HG03378 (cell line): Measurements from ENCODE around the gene RAB33A.

Experiments used
- ATAC-seq: cut with Tn5 transposase; IDR thresholded peaks from one replicate; pipeline ENCODE4 v1.9.1; 2021; ENCODE audit warnings: mild to moderate bottlenecking, moderate library complexity; ENCODE audit not compliant: unreplicated experiment

The RAB33A gene

GRCh38 chrX:130172127-130172845, 524 bp downstream of the RAB33A start:
- no peak for ATAC-seq

DNA sequence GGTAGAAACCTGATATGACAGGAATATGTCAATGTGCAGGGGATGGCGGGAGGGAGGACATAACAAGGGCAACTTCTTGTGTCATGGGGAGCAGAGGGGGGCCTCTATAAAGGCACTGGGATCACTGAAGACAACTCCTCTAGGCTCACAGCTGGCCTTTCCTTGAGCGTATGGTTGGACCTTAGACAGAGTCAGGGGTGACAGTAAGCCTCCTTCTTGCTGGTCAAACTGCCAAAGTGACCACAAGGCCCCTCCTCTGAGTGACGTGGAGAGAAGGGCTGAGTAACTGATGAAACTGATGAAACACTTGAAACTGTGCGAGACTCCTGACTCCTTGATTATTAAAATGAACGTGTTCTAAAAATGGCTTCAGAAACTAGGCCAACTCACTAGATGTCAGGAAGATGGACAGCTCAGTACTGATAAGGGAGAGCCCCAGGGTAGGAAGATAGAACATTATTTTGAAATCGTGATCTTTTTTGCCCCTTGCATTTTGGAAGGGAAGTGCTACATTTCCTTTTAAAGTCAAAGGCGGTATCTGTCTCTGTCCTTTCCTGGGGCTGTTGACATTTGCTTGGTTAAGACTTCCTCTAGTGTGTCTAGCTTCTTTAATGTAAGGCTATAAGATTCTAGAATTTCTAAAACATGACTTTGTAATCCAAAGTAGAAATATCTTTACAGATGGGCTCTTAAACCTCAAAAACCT, 1.6 kb downstream of the RAB33A start:
- peak; percentile 34 for ATAC-seq

DNA sequence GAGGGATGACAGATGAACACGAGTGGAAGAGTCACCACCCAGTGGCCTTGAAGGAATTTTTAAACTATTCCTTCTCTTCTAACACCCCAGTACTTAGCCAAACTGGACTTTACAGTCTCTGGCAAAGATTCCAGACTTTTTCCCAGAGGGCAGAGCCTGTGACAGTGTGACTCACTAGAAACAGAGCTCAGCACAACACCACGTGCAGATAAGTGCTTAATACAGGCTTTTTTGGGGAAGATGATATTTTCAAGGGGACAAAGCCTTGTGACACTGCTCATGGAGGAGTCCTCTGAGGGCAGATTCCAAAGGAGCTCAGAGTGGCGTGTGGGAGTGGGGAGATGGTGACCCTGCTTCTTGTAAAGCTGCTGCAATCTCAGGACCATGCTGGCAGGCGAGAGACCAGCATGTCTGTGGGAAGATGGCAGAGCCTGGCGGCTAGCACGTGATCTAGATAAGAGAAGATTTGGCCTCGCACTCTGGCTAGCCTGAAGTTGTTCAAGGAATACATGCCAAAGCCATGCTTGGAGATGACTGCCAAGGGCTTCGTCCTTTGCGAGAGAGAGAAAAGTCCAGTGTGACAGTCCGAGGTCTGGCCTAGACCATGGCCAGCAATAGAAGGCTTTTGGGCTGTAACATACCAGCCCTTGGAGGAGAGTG, 2.4 kb downstream of the RAB33A start:
- ATAC-seq: no peak

GRCh38 chrX:130174937-130175336, 3.2 kb downstream of the RAB33A start:
- no peak for ATAC-seq

DNA sequence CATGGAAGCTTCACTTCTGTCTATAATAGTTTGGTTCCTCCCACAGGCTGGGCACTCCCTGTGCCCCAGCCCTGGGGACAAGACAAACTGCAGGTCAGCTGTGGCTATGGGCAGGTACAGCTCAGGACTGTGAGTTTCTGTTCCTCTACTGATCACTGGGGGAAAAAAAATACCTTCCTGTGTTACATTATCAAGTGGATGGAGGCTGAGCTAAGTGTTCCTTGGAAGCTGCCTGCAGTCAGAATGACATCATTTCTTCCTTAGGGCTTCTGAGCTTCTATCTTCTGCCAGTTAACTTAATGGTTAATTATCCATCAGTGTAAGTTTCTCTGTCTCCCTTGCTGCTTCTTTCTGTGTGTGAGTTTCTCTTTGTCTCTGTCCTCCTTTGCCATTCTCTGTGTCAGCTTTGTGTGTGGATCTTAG, 4.6 kb downstream of the RAB33A start:
- ATAC-seq: peak; percentile 87

DNA sequence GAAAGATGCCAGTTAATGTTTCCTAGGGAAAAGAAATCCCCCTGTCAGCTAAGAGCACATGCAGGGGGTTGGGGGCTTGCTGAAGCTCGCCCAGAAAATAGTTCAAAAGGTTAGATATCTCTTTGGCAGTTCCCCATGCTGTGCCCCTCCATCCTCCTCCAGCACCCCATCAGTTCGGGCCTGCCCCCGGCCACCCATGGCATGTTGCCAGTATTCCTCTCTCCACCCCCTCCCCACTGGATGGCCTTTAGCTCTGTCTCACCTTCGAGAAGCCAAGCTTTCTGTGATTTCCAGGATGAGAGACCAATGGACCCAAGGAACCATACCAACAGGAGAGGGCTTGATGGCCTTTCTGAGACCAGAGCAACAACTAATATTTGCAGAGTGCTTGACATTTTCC, 5.2 kb downstream of the RAB33A start:
- ATAC-seq: no peak

- no peak for ATAC-seq
Observed at GRCh38 chrX:130179170-130179569, 7.4 kb downstream of the RAB33A start.

- no peak for ATAC-seq
Observed at GRCh38 chrX:130179579-130180215, 7.9 kb downstream of the RAB33A start.

- ATAC-seq: no peak
Observed at GRCh38 chrX:130184168-130184567, 12.4 kb downstream of the RAB33A start.

DNA sequence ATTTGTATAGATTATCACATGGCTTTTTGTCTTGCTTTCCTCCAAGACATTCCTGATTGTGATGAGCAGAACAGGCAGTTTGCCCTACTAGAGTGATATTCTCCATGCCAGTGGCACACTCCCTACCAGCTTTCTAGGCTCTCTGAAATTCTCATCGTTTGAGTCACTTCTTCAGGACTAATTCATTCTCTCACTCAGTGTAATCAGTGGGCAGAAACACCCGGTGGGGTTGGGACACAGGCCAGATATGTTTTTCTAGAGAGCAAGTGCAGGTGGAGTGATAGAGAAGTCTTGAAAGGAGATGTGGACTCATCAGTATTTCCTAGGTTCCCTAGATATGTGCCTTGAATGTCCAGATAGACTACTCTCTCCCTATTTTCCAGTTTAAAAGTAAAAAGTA, 13.1 kb downstream of the RAB33A start:
- ATAC-seq: no peak

GRCh38 chrX:130186651-130187050, 14.9 kb downstream of the RAB33A start:
- ATAC-seq: no peak

DNA sequence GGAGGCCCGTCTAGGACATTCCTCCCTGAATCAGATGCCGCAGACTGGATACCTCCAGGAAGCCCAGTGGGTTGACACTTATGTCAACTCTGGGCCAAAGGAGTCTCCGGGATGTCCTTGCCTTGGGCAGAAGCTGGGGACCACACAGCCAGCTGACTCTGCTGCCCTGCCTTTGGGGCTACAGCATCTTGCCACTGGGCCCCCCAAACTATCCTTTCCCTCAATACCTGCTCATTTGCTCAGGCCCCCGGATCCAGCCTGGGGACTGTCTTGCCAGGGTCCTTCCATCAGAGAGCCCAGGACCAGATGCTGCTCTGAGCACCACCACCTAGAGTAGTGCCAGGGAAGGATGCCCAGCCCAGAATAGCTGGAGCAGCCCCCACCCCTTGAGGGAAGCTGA, 19.0 kb downstream of the RAB33A start:
- ATAC-seq: no peak

DNA sequence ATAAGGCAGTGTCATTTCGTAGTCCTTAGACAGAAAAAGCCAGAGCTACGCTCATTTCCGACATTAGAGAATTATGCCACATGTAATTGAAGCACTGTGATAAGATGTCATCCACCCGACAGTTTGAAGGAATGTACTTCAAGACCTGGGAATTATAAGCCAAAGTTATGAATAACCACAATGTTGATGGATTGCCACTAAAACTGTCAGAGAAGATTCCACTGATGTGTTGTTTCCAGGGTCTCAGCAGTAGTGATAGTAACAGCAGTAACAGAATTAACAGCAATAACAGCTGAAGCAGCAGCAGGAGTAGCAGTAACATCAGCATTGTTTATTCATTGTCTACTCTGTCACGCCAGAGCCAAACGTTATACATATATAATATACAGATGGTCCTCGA, 24.7 kb downstream of the RAB33A start:
- no peak for ATAC-seq

GRCh38 chrX:130197464-130197863, 25.7 kb downstream of the RAB33A start:
- no peak for ATAC-seq

DNA sequence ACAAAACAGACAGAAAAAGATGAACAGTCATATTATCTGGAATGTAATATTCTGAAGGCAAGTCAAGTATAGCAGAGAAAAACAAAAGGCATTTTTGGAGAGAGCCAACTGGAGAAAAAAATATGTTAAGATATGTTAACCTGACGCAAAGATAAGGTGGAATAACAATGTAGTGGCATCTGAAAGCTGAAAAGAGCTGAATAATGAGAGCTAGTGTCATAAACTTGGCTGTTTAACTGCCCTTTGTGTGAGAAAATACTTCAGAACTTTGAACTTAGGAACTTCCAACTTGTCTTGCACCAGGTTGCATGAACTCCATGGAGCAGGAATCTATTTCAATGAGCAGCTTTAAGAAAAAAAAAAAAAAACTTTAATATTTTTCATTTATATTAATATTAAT, 32.9 kb downstream of the RAB33A start:
- ATAC-seq: no peak

- no peak for ATAC-seq
Observed at GRCh38 chrX:130211415-130212186, 39.8 kb downstream of the RAB33A start.

DNA sequence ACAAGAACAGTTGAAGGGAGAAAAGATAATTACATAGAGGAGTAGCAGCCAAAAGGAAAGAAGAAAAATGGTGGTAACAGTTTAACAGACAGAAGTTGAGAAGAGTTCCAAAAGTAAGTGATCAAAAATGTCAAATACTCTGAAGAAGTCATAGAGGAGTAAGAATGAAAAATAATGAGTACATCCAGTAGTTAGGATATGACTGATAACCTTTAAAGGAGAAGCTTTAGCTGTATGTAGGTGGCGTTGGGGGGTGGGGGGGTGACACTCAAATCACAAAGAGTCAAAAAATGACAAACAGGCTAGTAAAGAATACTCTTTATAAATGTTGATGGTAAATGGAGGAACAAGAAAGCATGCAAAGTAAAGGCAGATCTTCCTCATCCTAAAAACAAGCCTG, 40.6 kb downstream of the RAB33A start:
- ATAC-seq: no peak

- ATAC-seq: no peak
Observed at GRCh38 chrX:130213376-130213775, 41.6 kb downstream of the RAB33A start.

- ATAC-seq: no peak
Observed at GRCh38 chrX:130216320-130216719, 44.6 kb downstream of the RAB33A start.

- ATAC-seq: no peak
Observed at GRCh38 chrX:130224810-130225209, 53.0 kb downstream of the RAB33A start.

GRCh38 chrX:130228871-130229270, 57.1 kb downstream of the RAB33A start:
- no peak for ATAC-seq
